H9 (cell line): ENCODE results near the gene GPR34. TPM values are rescaled to one million over a fixed set of nuclear protein-coding genes. Genes with fewer than 3 reads are reported as not detected.

Source experiments
- DNase-seq: peaks from one replicate; pipeline ENCODE4 v3.0.0-alpha.2; 2017
- H2AFZ ChIP-seq: one replicate; pipeline ENCODE4 v1.6.1; 2013; ENCODE audit warnings: mild to moderate bottlenecking, low read length, control low read depth, moderate library complexity
- H2AK5ac ChIP-seq: 2 replicates; pipeline ENCODE4 v1.6.1; 2013; ENCODE audit warnings: low read length, control low read depth, mixed read lengths; ENCODE audit not compliant: insufficient read length
- H2BK120ac ChIP-seq: one replicate; pipeline ENCODE4 v1.6.1; 2013; ENCODE audit warnings: low read depth, mild to moderate bottlenecking, low read length, control low read depth, inconsistent platforms; ENCODE audit not compliant: poor library complexity, severe bottlenecking
- H2BK12ac ChIP-seq: 2 replicates; pipeline ENCODE4 v1.6.1; 2013; ENCODE audit warnings: low read length, control low read depth, mixed read lengths, low read depth; ENCODE audit not compliant: insufficient read length
- H2BK15ac ChIP-seq: 2 replicates; pipeline ENCODE4 v1.6.1; 2013; ENCODE audit warnings: low read depth, low read length, control low read depth
- H2BK20ac ChIP-seq: one replicate; pipeline ENCODE4 v1.6.1; 2013; ENCODE audit warnings: low read depth, mild to moderate bottlenecking, low read length, control low read depth, inconsistent platforms; ENCODE audit not compliant: poor library complexity, severe bottlenecking
- H2BK5ac ChIP-seq: 2 replicates; pipeline ENCODE4 v1.6.1; 2013; ENCODE audit warnings: low read length, control low read depth, mixed read lengths; ENCODE audit not compliant: insufficient read length
- H3K14ac ChIP-seq: 2 replicates; pipeline ENCODE4 v1.6.1; 2013; ENCODE audit warnings: low read length, control low read depth; ENCODE audit not compliant: insufficient read depth
- H3K18ac ChIP-seq: 2 replicates; pipeline ENCODE4 v1.6.1; 2013; ENCODE audit warnings: low read depth, mild to moderate bottlenecking, mixed read lengths, low read length, control low read depth; ENCODE audit not compliant: insufficient read length
- H3K23ac ChIP-seq: 2 replicates; pipeline ENCODE4 v1.6.1; 2013; ENCODE audit warnings: low read length, control low read depth, mixed read lengths, low read depth; ENCODE audit not compliant: insufficient read length
- H3K23me2 ChIP-seq: 2 replicates; pipeline ENCODE4 v1.6.1; 2013; ENCODE audit warnings: low read depth, mild to moderate bottlenecking, mixed read lengths, low read length, control low read depth; ENCODE audit not compliant: insufficient read length, poor library complexity, severe bottlenecking
- H3K27ac ChIP-seq: 2 replicates; pipeline ENCODE4 v1.5.1; 2013; ENCODE audit warnings: low read length, control low read depth, mixed read lengths, low read depth; ENCODE audit not compliant: insufficient read length
- H3K27me3 ChIP-seq: 2 replicates; pipeline ENCODE4 v1.6.1; 2013; ENCODE audit warnings: low read length, control low read depth, inconsistent platforms; ENCODE audit not compliant: insufficient read depth
- H3K4ac ChIP-seq: 2 replicates; pipeline ENCODE4 v1.6.1; 2013; ENCODE audit warnings: low read depth, mild to moderate bottlenecking, control low read depth, inconsistent platforms, low read length, moderate library complexity
- H3K4me1 ChIP-seq: 2 replicates; pipeline ENCODE4 v1.6.1; 2013; ENCODE audit warnings: low read length, control low read depth, inconsistent platforms; ENCODE audit not compliant: insufficient read depth
- H3K4me2 ChIP-seq: 2 replicates; pipeline ENCODE4 v1.6.1; 2013; ENCODE audit warnings: low read length, control low read depth, mixed read lengths; ENCODE audit not compliant: insufficient read length, insufficient read depth
- H3K56ac ChIP-seq: 2 replicates; pipeline ENCODE4 v1.6.1; 2013; ENCODE audit warnings: low read depth, mild to moderate bottlenecking, mixed read lengths, low read length, control low read depth; ENCODE audit not compliant: insufficient read length
- H3K79me1 ChIP-seq: 2 replicates; pipeline ENCODE4 v1.6.1; 2013; ENCODE audit warnings: low read depth, mild to moderate bottlenecking, moderate library complexity, low read length, control low read depth, inconsistent platforms; ENCODE audit not compliant: insufficient read depth, poor library complexity, severe bottlenecking
- H3K79me2 ChIP-seq: 2 replicates; pipeline ENCODE4 v1.6.1; 2013; ENCODE audit warnings: low read length, control low read depth, inconsistent platforms; ENCODE audit not compliant: insufficient read depth
- H3K9ac ChIP-seq: 2 replicates; pipeline ENCODE4 v1.6.1; 2013; ENCODE audit warnings: low read length, control low read depth, mixed read lengths; ENCODE audit not compliant: insufficient read length; ENCODE audit errors: extremely low read depth
- H3K9me3 ChIP-seq: one replicate; pipeline ENCODE4 v1.6.1; 2013; ENCODE audit warnings: low read depth, low read length, inconsistent platforms; ENCODE audit not compliant: control insufficient read depth
- H3T11ph ChIP-seq: one replicate; pipeline ENCODE4 v1.6.1; 2013; ENCODE audit warnings: mild to moderate bottlenecking, low read length, control low read depth, inconsistent platforms
- H4K20me1 ChIP-seq: one replicate; pipeline ENCODE4 v1.6.1; 2013; ENCODE audit not compliant: control insufficient read depth, insufficient read length, insufficient read depth
- H4K5ac ChIP-seq: 2 replicates; pipeline ENCODE4 v1.6.1; 2013; ENCODE audit warnings: low read depth, mild to moderate bottlenecking, mixed read lengths, low read length, control low read depth; ENCODE audit not compliant: insufficient read length
- H4K8ac ChIP-seq: replicated peaks from 2 replicates; pipeline ENCODE4 v1.6.1; 2013; ENCODE audit warnings: low read length, control low read depth, mixed read lengths, low read depth; ENCODE audit not compliant: insufficient read length
- H4K91ac ChIP-seq: 2 replicates; pipeline ENCODE4 v1.6.1; 2013; ENCODE audit warnings: low read depth, mild to moderate bottlenecking, moderate library complexity, mixed read lengths, low read length, control low read depth; ENCODE audit not compliant: insufficient read length
- H3K27ac Mint-ChIP-seq, 3 experiments: 2 replicates in 2 of 3; 3 replicates in 1 of 3; pipeline ENCODE4 v1.8.0; 2020 to 2021; ENCODE audit warnings: mixed read lengths in 3 of 3, mild to moderate bottlenecking in 1 of 3, moderate library complexity in 1 of 3
- H3K27me3 Mint-ChIP-seq: 2 replicates; pipeline ENCODE4 v1.8.0; 2021; ENCODE audit warnings: low read depth, mild to moderate bottlenecking, moderate library complexity, mixed read lengths
- H3K36me3 Mint-ChIP-seq, 3 experiments: 2 replicates in 2 of 3; 3 replicates in 1 of 3; pipeline ENCODE4 v1.8.0; 2020 to 2021; ENCODE audit warnings: low read depth in 3 of 3, mixed read lengths in 3 of 3; ENCODE audit not compliant: insufficient read depth in 1 of 3
- H3K4me1 Mint-ChIP-seq, 2 experiments: 2 replicates each; pipeline ENCODE4 v1.8.0; 2020; ENCODE audit warnings: mixed read lengths in 2 of 2
- H3K4me3 Mint-ChIP-seq, 2 experiments: 2 replicates in 1 of 2; 3 replicates in 1 of 2; pipeline ENCODE4 v1.8.0; 2020 to 2021; ENCODE audit warnings: mild to moderate bottlenecking in 2 of 2, mixed read lengths in 2 of 2, moderate library complexity in 1 of 2
- H3K9me3 Mint-ChIP-seq, 2 experiments: 2 replicates in 1 of 2; 3 replicates in 1 of 2; pipeline ENCODE4 v1.8.0; 2020; ENCODE audit warnings: mild to moderate bottlenecking in 2 of 2, mixed read lengths in 2 of 2, moderate library complexity in 1 of 2
- CTCF ChIP-seq: fragments of 200-600 bp; sonication (generic); conservative IDR thresholded peaks from 3 replicates; pipeline ENCODE4 v1.8.0; 2021; ENCODE audit warnings: antibody characterized with exemption, mild to moderate bottlenecking
- WGBS: extraction: QIAGEN DNeasy Blood & Tissue Kit; methylation state at CpG from one replicate; pipeline ENCODE4 v1.1.7; 2013; ENCODE audit warnings: missing lambda C conversion rate, low lambda C conversion rate, mixed read lengths; ENCODE audit not compliant: insufficient read length; ENCODE audit errors: extremely low coverage; 5-methylcytosine and 5-hydroxymethylcytosine counted together
- total RNA-seq: library from RNA; stranded (reverse); gene quantifications from 2 replicates; pipeline ENCODE4 v1.2.1, GENCODE V29; 2021

GPR34 gene
- total RNA-seq, 1 experiment from 2014 or later, result not detected

GRCh38 chrX:41655101-41655500 is 33.7 kb upstream of the GPR34 start:
- WGBS, result no CpG with 5 or more reads among the region's 4 CpGs
- Histone ChIP-seq H3K79me1 (no peaks in the 10 kb centered on the region), H3K4me2 (no peak overlapping the region), H2BK12ac (no peak overlapping the region), H3T11ph (no peak overlapping the region), H3K14ac (no peak overlapping the region), H2BK20ac (no peak overlapping the region), H2BK15ac (no peak overlapping the region), H2AFZ (no peak overlapping the region), H3K18ac (no peak overlapping the region), H3K27me3 (no peaks in the 10 kb centered on the region), H3K9me3 (no peaks in the 10 kb centered on the region), H2AK5ac (no peak overlapping the region), H3K23me2 (no peaks in the 10 kb centered on the region), H4K5ac (no peak overlapping the region), H2BK120ac (no peak overlapping the region), H3K79me2 (no peaks in the 10 kb centered on the region), H2BK5ac (no peak overlapping the region), H3K56ac (no peak overlapping the region), H3K4me1 (no peaks in the 10 kb centered on the region; the same call in 1 of the 2 replicates), H3K23ac (no peak overlapping the region), H4K91ac (no peak overlapping the region), H3K4ac (no peak overlapping the region), H4K8ac (no peak overlapping the region), H4K20me1 (no peaks in the 10 kb centered on the region), H3K9ac (no peak overlapping the region), H3K27ac (no peak overlapping the region)
- peaks cover 3 to 8% of the 10 kb centered on the region in 2 experiments for H3K4me1 Mint-ChIP-seq
- no peak overlapping the region for H3K27ac Mint-ChIP-seq
- H3K27me3 Mint-ChIP-seq, result peaks cover 2% of the 10 kb centered on the region
- DNase-seq, result no peak
- H3K4me3 Mint-ChIP-seq, result no peak overlapping the region
- H3K36me3 Mint-ChIP-seq, result peaks cover 41 to 59% (median 46%) of the 10 kb centered on the region in 3 experiments
- TF ChIP-seq CTCF, result no peak
- H3K9me3 Mint-ChIP-seq, result peaks cover 59 to 62% of the 10 kb centered on the region in 2 experiments
